CD14-positive monocyte (primary cell): ENCODE results near the gene FCGR1A. TPM values are rescaled to one million over a fixed set of nuclear protein-coding genes. Genes with fewer than 3 reads are reported as not detected.
"Not testable (repeated sequence)": the region's sequence is repeated elsewhere in the genome, so short reads cannot be mapped to it uniquely, and the experiment has no call there.

Experiments
- DNase-seq, 3 donors: peaks; one replicate each; pipeline ENCODE4 v3.0.0-alpha.2; 2011 to 2022
- H2AFZ ChIP-seq: 2 replicates; pipeline ENCODE4 v1.6.0; 2012; ENCODE audit warnings: mild to moderate bottlenecking, low read depth, low read length, inconsistent platforms; ENCODE audit not compliant: insufficient read depth, poor library complexity, severe bottlenecking
- H3K27ac ChIP-seq, 2 donors: 1 replicate in 1 of 2; 2 replicates in 1 of 2; pipeline ENCODE4 v1.5.1; 2012 to 2013; ENCODE audit warnings: low read length in 2 of 2, control low read depth in 1 of 2, inconsistent platforms in 1 of 2, low read depth in 1 of 2, mild to moderate bottlenecking in 1 of 2
- H3K27me3 ChIP-seq, 2 donors: one replicate each; pipeline versions ENCODE4 v1.6.0 to v1.6.1; 2011 to 2013; ENCODE audit warnings: low read length in 2 of 2; ENCODE audit not compliant: control insufficient read depth in 2 of 2, insufficient read depth in 2 of 2
- H3K36me3 ChIP-seq, 2 donors: replicated peaks in 1 of 2; 1 replicate in 1 of 2; 2 replicates in 1 of 2; pipeline versions ENCODE4 v1.5.1 to v1.6.1; 2012 to 2013; ENCODE audit warnings: low read length in 2 of 2, control low read depth in 1 of 2, inconsistent platforms in 1 of 2, mild to moderate bottlenecking in 1 of 2; ENCODE audit not compliant: insufficient read depth in 2 of 2, control insufficient read depth in 1 of 2
- H3K4me1 ChIP-seq, 2 donors: 1 replicate in 1 of 2; 2 replicates in 1 of 2; pipeline versions ENCODE4 v1.5.1 to v1.6.1; 2012 to 2013; ENCODE audit warnings: low read length in 2 of 2, control low read depth in 1 of 2, inconsistent platforms in 1 of 2, mild to moderate bottlenecking in 1 of 2, moderate library complexity in 1 of 2; ENCODE audit not compliant: insufficient read depth in 2 of 2, control insufficient read depth in 1 of 2
- H3K4me2 ChIP-seq: replicated peaks from 2 replicates; pipeline ENCODE3; 2012; ENCODE audit warnings: low read length, moderate library complexity, mild to moderate bottlenecking; ENCODE audit not compliant: poor library complexity, severe bottlenecking; ENCODE audit errors: extremely low read depth
- H3K4me3 ChIP-seq, 3 experiments: fragments of 200-600 bp in 1 of 3; sonication (generic) in 1 of 3; replicated peaks in 1 of 3; 1 replicate in 2 of 3; 2 replicates in 1 of 3; pipeline ENCODE4 v1.5.1; 2011 to 2013; ENCODE audit warnings: low read length in 3 of 3, mild to moderate bottlenecking in 3 of 3, control low read depth in 2 of 3, low read depth in 2 of 3, inconsistent platforms in 1 of 3, moderate library complexity in 1 of 3
- H3K79me2 ChIP-seq: 2 replicates; pipeline ENCODE4 v1.6.0; 2012; ENCODE audit warnings: mild to moderate bottlenecking, control low read depth, inconsistent platforms, low read length, moderate library complexity; ENCODE audit not compliant: insufficient read depth
- H3K9ac ChIP-seq: 2 replicates; pipeline ENCODE4 v1.6.0; 2017; ENCODE audit warnings: low read length, mild to moderate bottlenecking; ENCODE audit not compliant: insufficient read depth, poor library complexity, severe bottlenecking
- H3K9me3 ChIP-seq, 2 donors: replicated peaks in 1 of 2; 1 replicate in 1 of 2; 2 replicates in 1 of 2; pipeline versions ENCODE4 v1.5.1 to v1.6.1; 2012 to 2013; ENCODE audit warnings: low read length in 2 of 2, control low read depth in 1 of 2; ENCODE audit not compliant: control insufficient read depth in 1 of 2, insufficient read depth in 1 of 2
- H4K20me1 ChIP-seq: 2 replicates; pipeline ENCODE4 v1.6.0; 2012; ENCODE audit warnings: mild to moderate bottlenecking, low read length, control low read depth, moderate library complexity; ENCODE audit not compliant: insufficient read depth
- H3K27ac Mint-ChIP-seq, 7 donors: one replicate each; pipeline ENCODE4 v1.8.0; 2020; ENCODE audit warnings: mild to moderate bottlenecking in 7 of 7, mixed read lengths in 7 of 7, moderate library complexity in 6 of 7, inconsistent platforms in 2 of 7
- H3K27me3 Mint-ChIP-seq, 3 donors: one replicate each; pipeline ENCODE4 v1.8.0; 2021 to 2022; ENCODE audit warnings: low read depth in 3 of 3, mild to moderate bottlenecking in 3 of 3, mixed read lengths in 3 of 3, moderate library complexity in 3 of 3, inconsistent platforms in 1 of 3
- H3K36me3 Mint-ChIP-seq, 2 donors: one replicate each; pipeline ENCODE4 v1.8.0; 2020; ENCODE audit warnings: mixed read lengths in 2 of 2, inconsistent platforms in 1 of 2, mild to moderate bottlenecking in 1 of 2
- H3K4me1 Mint-ChIP-seq: one replicate; pipeline ENCODE4 v1.8.0; 2020; ENCODE audit warnings: mild to moderate bottlenecking, mixed read lengths
- H3K4me3 Mint-ChIP-seq, 2 donors: one replicate each; pipeline ENCODE4 v1.8.0; 2020; ENCODE audit warnings: mild to moderate bottlenecking in 2 of 2, mixed read lengths in 2 of 2, moderate library complexity in 1 of 2
- H3K9me3 Mint-ChIP-seq, 7 donors: one replicate each; pipeline ENCODE4 v1.8.0; 2020 to 2022; ENCODE audit warnings: mixed read lengths in 7 of 7, mild to moderate bottlenecking in 6 of 7, moderate library complexity in 6 of 7, inconsistent platforms in 2 of 7
- WGBS: methylation state at CpG from one replicate; pipeline ENCODE4 v1.1.5; 2013; ENCODE audit warnings: missing lambda C conversion rate; ENCODE audit not compliant: insufficient coverage; 5-methylcytosine and 5-hydroxymethylcytosine counted together
- intact Hi-C, 2 donors: fragments of 100-400 bp; cut with micrococcal nuclease; formaldehyde crosslinking; loops; one replicate each; pipeline versions ENCODE4 v1.15.0 to v1.15.1; 2023
- polyA plus RNA-seq, 3 donors: library from polyadenylated mRNA; depleted of rRNA in 1 of 3; unstranded in 2 of 3; stranded (reverse) in 1 of 3; fragments of 300-500 nt in 2 of 3; fragments of >200 nt in 1 of 3; fragmentation: Illumina TruSeq in 2 of 3; gene quantifications; 1 replicate in 2 of 3; 2 replicates in 1 of 3; pipeline ENCODE4 v1.2.3, GENCODE V29; 2012 to 2021

The FCGR1A gene
- polyA plus RNA-seq, 3 donors, result 48.8 to 79.7 (median 49.4) TPM

- intact Hi-C loops, H3K79me2 ChIP-seq, H3K27ac Mint-ChIP-seq, H3K36me3 Mint-ChIP-seq, H3K9ac ChIP-seq, H3K4me2 ChIP-seq, H3K36me3 ChIP-seq, H3K4me1 ChIP-seq, H3K27me3 ChIP-seq, H3K27me3 Mint-ChIP-seq, H3K4me1 Mint-ChIP-seq, H3K27ac ChIP-seq, H3K4me3 ChIP-seq, H3K9me3 ChIP-seq, H3K4me3 Mint-ChIP-seq, H2AFZ ChIP-seq, H4K20me1 ChIP-seq, DNase-seq, H3K9me3 Mint-ChIP-seq: not testable (repeated sequence)
- WGBS, result no CpG with 5 or more reads among the region's 1 CpG
These were observed 13.3 kb upstream of the FCGR1A start for GRCh38 chr1:149769216-149769615.

GRCh38 chr1:149770661-149771060 lies 11.8 kb upstream of the FCGR1A start:
- H3K9me3 Mint-ChIP-seq, H3K27ac ChIP-seq, H3K27me3 Mint-ChIP-seq, H2AFZ ChIP-seq, H4K20me1 ChIP-seq, H3K4me3 ChIP-seq, H3K36me3 ChIP-seq, H3K4me3 Mint-ChIP-seq, H3K36me3 Mint-ChIP-seq, intact Hi-C loops, H3K79me2 ChIP-seq, H3K4me2 ChIP-seq, H3K27ac Mint-ChIP-seq, H3K27me3 ChIP-seq, H3K9ac ChIP-seq, H3K9me3 ChIP-seq: not testable (repeated sequence)
- peaks cover 0 to 10% of the 10 kb centered on the region in 2 donors for H3K4me1 ChIP-seq
- H3K4me1 Mint-ChIP-seq, result peaks cover 13% of the 10 kb centered on the region
- WGBS, result no CpG with 5 or more reads among the region's 4 CpGs
- peak in 1 of 3 donors; percentile 30 for DNase-seq

GRCh38 chr1:149771653-149772425 lies 10.7 kb upstream of the FCGR1A start:
- H3K27me3 ChIP-seq, H3K4me2 ChIP-seq, H3K27ac ChIP-seq, H3K27me3 Mint-ChIP-seq, H3K9me3 Mint-ChIP-seq, intact Hi-C loops, H2AFZ ChIP-seq, H3K4me3 ChIP-seq, H3K36me3 ChIP-seq, H3K79me2 ChIP-seq, H3K9me3 ChIP-seq, H3K4me3 Mint-ChIP-seq, DNase-seq, H3K36me3 Mint-ChIP-seq, H4K20me1 ChIP-seq, H3K9ac ChIP-seq: not testable (repeated sequence)
- Mint-ChIP-seq H3K4me1 (peaks cover 17% of the 10 kb centered on the region), H3K27ac (peak overlapping the region in 4 of 7 donors; percentile 35 to 68 (median 54))
- peaks cover 0 to 11% of the 10 kb centered on the region in 2 donors for H3K4me1 ChIP-seq
- WGBS, result no CpG with 5 or more reads among the region's 4 CpGs

- H3K4me3 ChIP-seq, H3K4me2 ChIP-seq, H2AFZ ChIP-seq, H3K27me3 ChIP-seq, H3K27me3 Mint-ChIP-seq, H3K9me3 ChIP-seq, H3K4me3 Mint-ChIP-seq, H3K36me3 ChIP-seq, H3K4me1 ChIP-seq, H4K20me1 ChIP-seq, H3K27ac Mint-ChIP-seq, H3K79me2 ChIP-seq, H3K27ac ChIP-seq, intact Hi-C loops, H3K9ac ChIP-seq, H3K9me3 Mint-ChIP-seq, H3K36me3 Mint-ChIP-seq: not testable (repeated sequence)
- DNase-seq, result peak in 2 of 3 donors; percentile 17 to 49
- WGBS, result no CpG with 5 or more reads among the region's 3 CpGs
- peaks cover 13% of the 10 kb centered on the region for H3K4me1 Mint-ChIP-seq
These were observed 6.9 kb upstream of the FCGR1A start for GRCh38 chr1:149775510-149776147.
